GM12878 (cell line): ENCODE data around the gene RAD51B. TPM values are rescaled to one million over a fixed set of nuclear protein-coding genes. Genes with fewer than 3 reads are reported as not detected.

Source experiments
- ATAC-seq: fragments of 200-7000 bp; cut with Tn5 transposase; 3 replicates; pipeline ENCODE4 v1.9.1; 2020; ENCODE audit warnings: mild to moderate bottlenecking, moderate library complexity
- BruUV-seq: library from RNA; stranded (reverse); fragments of 400-500 nt; replicated peaks from 2 replicates; lab custom pipeline; 2021; lab: Mats Ljungman, UMichigan
- CTCF ChIA-PET: fragments of 300-600 bp; sonication (Branson Sonifier 250); formaldehyde crosslinking; extraction: SDS; loops from one replicate; lab custom pipeline; 2021; ENCODE audit warnings: inconsistent platforms; lab: Yijun Ruan, JAX
- POLR2A ChIA-PET: fragments of 350-600 bp; formaldehyde crosslinking; extraction: SDS; loops from one replicate; lab custom pipeline; 2021; ENCODE audit warnings: inconsistent platforms; lab: Charles Lee
- RAD21 ChIA-PET: fragments of 300-600 bp; sonication (Branson Sonifier 250); formaldehyde crosslinking; loops from one replicate; lab custom pipeline; 2023; ENCODE audit warnings: antibody characterized with exemption; ENCODE audit not compliant: unreplicated experiment; lab: Charles Lee
- SMC1A ChIA-PET: fragments of 300-600 bp; sonication (Branson Sonifier 250); formaldehyde crosslinking; loops from one replicate; lab custom pipeline; 2023; ENCODE audit not compliant: unreplicated experiment, uncharacterized antibody; lab: Charles Lee
- DNase-seq: peaks from one replicate; pipeline ENCODE4 v3.0.0-alpha.2; 2011; ENCODE audit warnings: low read depth, low spot score
- FAIRE-seq: peaks from 3 replicates; lab custom pipeline; 2011; peaks lifted over from hg19 to GRCh38; lab: Jason Lieb, UNC
- H2AFZ ChIP-seq: 2 replicates; pipeline ENCODE4 v1.6.0; 2011; ENCODE audit warnings: low read depth, low read length, control low read depth; ENCODE audit not compliant: control insufficient read depth
- H3K27ac ChIP-seq: 2 replicates; pipeline ENCODE4 v1.5.1; 2011; ENCODE audit warnings: control low read depth; ENCODE audit not compliant: control insufficient read depth, insufficient read depth
- H3K27me3 ChIP-seq, 2 experiments: replicated peaks in 1 of 2; 2 replicates each; pipeline versions ENCODE4 v1.6.0 to v1.6.1; 2011; ENCODE audit warnings: low read length in 1 of 2; ENCODE audit not compliant: control insufficient read depth in 2 of 2, insufficient read depth in 2 of 2
- H3K36me3 ChIP-seq, 2 experiments: 2 replicates each; pipeline ENCODE4 v1.5.1; 2011; ENCODE audit warnings: low read length in 1 of 2; ENCODE audit not compliant: control insufficient read depth in 2 of 2, insufficient read depth in 2 of 2
- H3K4me1 ChIP-seq: 2 replicates; pipeline ENCODE4 v1.6.1; 2011; ENCODE audit warnings: mild to moderate bottlenecking, low read length, moderate library complexity, mixed read lengths; ENCODE audit not compliant: control insufficient read depth, insufficient read depth
- H3K4me2 ChIP-seq: 2 replicates; pipeline ENCODE4 v1.6.0; 2011; ENCODE audit warnings: control low read depth; ENCODE audit not compliant: control insufficient read depth, insufficient read depth
- H3K4me3 ChIP-seq: fragments of 200-600 bp; sonication (generic); 2 replicates; pipeline ENCODE4 v1.5.1; 2016
- H3K79me2 ChIP-seq: 2 replicates; pipeline ENCODE4 v1.6.0; 2011; ENCODE audit warnings: low read length; ENCODE audit not compliant: control insufficient read depth, insufficient read depth
- H3K9ac ChIP-seq: 2 replicates; pipeline ENCODE4 v1.8.0; 2011; ENCODE audit warnings: low read length, control low read depth, mixed read lengths; ENCODE audit not compliant: control insufficient read depth, insufficient read depth
- H3K9me3 ChIP-seq: replicated peaks from 3 replicates; pipeline ENCODE4 v1.5.1; 2011; ENCODE audit warnings: mild to moderate bottlenecking, low read length; ENCODE audit not compliant: control insufficient read depth, insufficient read depth
- H4K20me1 ChIP-seq: 2 replicates; pipeline ENCODE4 v1.6.0; 2011; ENCODE audit not compliant: control insufficient read depth, insufficient read depth
- ATF2 ChIP-seq: IDR thresholded peaks from 2 replicates; pipeline ENCODE4 v1.6.1; 2012; ENCODE audit warnings: low read length, inconsistent platforms
- CBX3 ChIP-seq: fragments of 200-600 bp; sonication (generic); IDR thresholded peaks from 2 replicates; pipeline ENCODE4 v1.6.1; 2016; ENCODE audit warnings: low read depth, borderline replicate concordance
- CTCF ChIP-seq, 3 experiments: IDR thresholded peaks in 2 of 3; conservative IDR thresholded peaks in 1 of 3; 2 replicates each; pipeline ENCODE4 v1.5.1; 2011; ENCODE audit warnings: low read depth in 3 of 3, low read length in 3 of 3, mild to moderate bottlenecking in 3 of 3, control low read depth in 2 of 3, moderate library complexity in 2 of 3, inconsistent platforms in 1 of 3, mixed read lengths in 1 of 3; ENCODE audit not compliant: control insufficient read depth in 2 of 3, insufficient read depth in 1 of 3; ENCODE audit errors: extremely low read depth in 1 of 3
- DPF2 ChIP-seq: fragments of 450-650 bp; IDR thresholded peaks from 2 replicates; pipeline ENCODE4 v1.6.1; 2017; ENCODE audit warnings: mild to moderate bottlenecking
- ESRRA ChIP-seq: IDR thresholded peaks from 2 replicates; pipeline ENCODE4 v1.6.1; 2012; ENCODE audit warnings: mild to moderate bottlenecking, low read length, improper control_type of control experiment
- HDAC2 ChIP-seq: fragments of 200-600 bp; sonication (generic); IDR thresholded peaks from 2 replicates; pipeline ENCODE4 v1.6.1; 2017
- IKZF1 ChIP-seq: fragments of 450-650 bp; conservative IDR thresholded peaks from 2 replicates; pipeline ENCODE4 v1.6.1; 2017; ENCODE audit warnings: antibody characterized with exemption, mild to moderate bottlenecking
- MLLT1 ChIP-seq: fragments of 450-650 bp; IDR thresholded peaks from 2 replicates; pipeline ENCODE4 v1.6.1; 2016; ENCODE audit warnings: mild to moderate bottlenecking
- PAX5 ChIP-seq: IDR thresholded peaks from 2 replicates; pipeline ENCODE4 v1.6.1; 2011; ENCODE audit warnings: low read depth, low read length, borderline replicate concordance
- PAX8 ChIP-seq: fragments of 450-650 bp; IDR thresholded peaks from 2 replicates; pipeline ENCODE4 v1.6.1; 2017; ENCODE audit warnings: mild to moderate bottlenecking, moderate library complexity
- RCOR1 ChIP-seq: conservative IDR thresholded peaks from 2 replicates; pipeline ENCODE4 v1.6.1; 2012; ENCODE audit warnings: low read depth, low read length, improper control_type of control experiment
- SIN3A ChIP-seq: IDR thresholded peaks from 2 replicates; pipeline ENCODE4 v1.6.1; 2012; ENCODE audit warnings: low read depth, low read length, improper control_type of control experiment
- SREBF2 ChIP-seq: IDR thresholded peaks from 2 replicates; pipeline ENCODE4 v1.6.1; 2012; ENCODE audit warnings: mild to moderate bottlenecking, low read length
- TAF1 ChIP-seq: IDR thresholded peaks from 2 replicates; pipeline ENCODE4 v1.6.1; 2011; ENCODE audit warnings: mild to moderate bottlenecking, low read depth, low read length, borderline replicate concordance
- TARDBP ChIP-seq: IDR thresholded peaks from 2 replicates; pipeline ENCODE4 v1.6.1; 2016; ENCODE audit warnings: borderline replicate concordance
- ZBTB33 ChIP-seq: fragments of 450-650 bp; IDR thresholded peaks from 2 replicates; pipeline ENCODE4 v1.6.1; 2017; ENCODE audit warnings: mild to moderate bottlenecking
- in situ Hi-C: fragments of 300-500 bp; cut with MboI; formaldehyde crosslinking; loops from 9 replicates; pipeline ENCODE4 v1.14.3; 2018; ENCODE audit warnings: mixed read lengths
- intact Hi-C: fragments of 100-400 bp; cut with micrococcal nuclease; formaldehyde crosslinking; loops from one replicate; pipeline ENCODE4 v1.14.2; 2022; ENCODE audit not compliant: unreplicated experiment
- polyA plus RNA-seq, 11 experiments: library from polyadenylated mRNA; depleted of rRNA in 4 of 11; unstranded in 6 of 11; stranded (reverse) in 5 of 11; fragments of >200 nt; fragmentation: Nextera tagmentation in 4 of 11; fragmentation: Illumina TruSeq in 1 of 11; extraction: Ambion mirVana in 4 of 11; extraction: Trizol in 1 of 11; gene quantifications; 1 replicate in 1 of 11; 2 replicates in 10 of 11; pipeline versions ENCODE4 v1.2.1 to v1.2.3, GENCODE V29; 2011 to 2016; ENCODE audit warnings: inconsistent platforms in 2 of 11, missing spikeins in 2 of 11, low read depth in 1 of 11
- total RNA-seq, 4 experiments: library from RNA; depleted of rRNA in 3 of 4; stranded (reverse); fragments of >200 nt in 3 of 4; fragmentation: Illumina TruSeq in 1 of 4; extraction: Trizol in 1 of 4; gene quantifications; 2 replicates each; pipeline versions ENCODE4 v1.2.1 to v1.2.3, GENCODE V29; 2013 to 2021

Gene RAD51B
- total and polyA plus RNA-seq, 10 of the 15 experiments (the other 5 are each of a cell fraction or from before 2014, with no cell fraction given): 9.8 to 26.8 (median 21.3) TPM

- Histone ChIP-seq H3K27ac (no peak overlapping the region), H3K36me3 (no peaks in the 10 kb centered on the region), H3K27me3 (no peaks in the 10 kb centered on the region), H2AFZ (no peak overlapping the region), H3K4me3 (no peak overlapping the region), H3K4me2 (no peak overlapping the region), H3K79me2 (no peaks in the 10 kb centered on the region), H3K9ac (no peak overlapping the region), H3K9me3 (no peaks in the 10 kb centered on the region; the same call in 2 of the 3 replicates), H3K4me1 (no peaks in the 10 kb centered on the region), H4K20me1 (no peaks in the 10 kb centered on the region)
- ATAC-seq: no peak
- TF ChIP-seq IKZF1 (no peak), MLLT1 (no peak), SREBF2 (no peak), SIN3A (no peak), PAX5 (no peak), PAX8 (no peak), RCOR1 (no peak), TAF1 (no peak), ESRRA (no peak), ZBTB33 (no peak), CBX3 (no peak), ATF2 (no peak), CTCF (IDR thresholded peaks at IDR 0.05 in 2 of 3, conservative IDR thresholded peaks at IDR 0.05 in 1 of 3; ENCODE audit: control insufficient read depth in 2 of 3, extremely low read depth in 1 of 3, insufficient read depth in 1 of 3, low read depth in 3 of 3, low read length in 3 of 3) (no peak), TARDBP (no peak), HDAC2 (no peak), DPF2 (no peak)
- intact Hi-C loops (loop anchor here (10.0 kb wide), 1 partner anchor 135 kb away; no protein-coding TSS in a partner anchor), in situ Hi-C loops (no loop called here)
- ChIA-PET POLR2A (no interaction called here), SMC1A (interaction anchor here (0.6 to 1.5 kb wide), 2 partner anchors 19 to 33 kb away, joined by 3 to 6 read pairs; no protein-coding TSS in a partner anchor), CTCF (no interaction called here), RAD21 (no interaction called here)
- BruUV-seq: no TSS peak
- FAIRE-seq: no peak
- no peak for DNase-seq
Measured at GRCh38 chr14:68079941-68080697, 260.5 kb downstream of the RAD51B start.
